HG02973 (cell line): ENCODE results near the gene AMFR.

Experiments
- ATAC-seq: cut with Tn5 transposase; IDR thresholded peaks from one replicate; pipeline ENCODE4 v1.9.1; 2021; ENCODE audit warnings: moderate library complexity; ENCODE audit not compliant: unreplicated experiment

The AMFR gene

GRCh38 chr16:56424404-56424764, 961 bp downstream of the AMFR start:
- ATAC-seq: no peak

DNA sequence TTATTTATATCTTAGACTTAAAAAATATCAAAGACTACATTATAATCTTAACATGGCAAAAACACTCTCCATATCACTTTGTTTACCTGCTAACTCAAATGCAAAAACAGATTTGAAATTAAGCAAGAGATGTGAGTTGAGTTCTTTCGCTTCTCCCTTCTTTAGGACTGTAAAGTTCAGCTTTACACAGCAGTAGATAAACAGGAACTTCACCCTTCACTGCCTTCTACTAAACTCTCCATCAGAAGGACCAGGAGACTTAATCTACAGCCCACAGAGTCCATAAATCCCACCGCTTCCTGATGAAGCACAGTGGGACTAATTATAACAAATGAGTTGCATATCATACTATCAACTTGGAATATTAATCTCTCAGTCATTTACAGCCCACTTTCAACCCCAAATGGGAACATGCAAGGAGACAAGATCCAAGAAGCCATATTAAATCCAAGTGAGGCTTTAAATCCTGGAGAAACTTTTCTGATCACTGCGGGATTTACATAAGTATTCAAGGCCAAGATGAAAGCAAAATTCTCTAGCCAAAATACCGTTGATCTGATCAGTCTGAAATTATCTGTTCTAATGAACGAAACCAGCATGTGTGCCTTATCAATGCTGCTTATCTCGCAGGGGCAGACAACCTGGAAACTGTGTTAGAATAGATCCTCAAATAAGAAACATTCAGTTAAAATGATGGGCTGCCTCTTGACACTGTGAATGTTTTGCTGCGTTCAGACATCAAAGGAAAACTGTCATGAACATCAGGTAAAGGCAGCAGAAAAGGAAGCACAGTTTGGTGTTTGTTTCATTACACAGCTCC, 1.6 kb downstream of the AMFR start:
- ATAC-seq: no peak

DNA sequence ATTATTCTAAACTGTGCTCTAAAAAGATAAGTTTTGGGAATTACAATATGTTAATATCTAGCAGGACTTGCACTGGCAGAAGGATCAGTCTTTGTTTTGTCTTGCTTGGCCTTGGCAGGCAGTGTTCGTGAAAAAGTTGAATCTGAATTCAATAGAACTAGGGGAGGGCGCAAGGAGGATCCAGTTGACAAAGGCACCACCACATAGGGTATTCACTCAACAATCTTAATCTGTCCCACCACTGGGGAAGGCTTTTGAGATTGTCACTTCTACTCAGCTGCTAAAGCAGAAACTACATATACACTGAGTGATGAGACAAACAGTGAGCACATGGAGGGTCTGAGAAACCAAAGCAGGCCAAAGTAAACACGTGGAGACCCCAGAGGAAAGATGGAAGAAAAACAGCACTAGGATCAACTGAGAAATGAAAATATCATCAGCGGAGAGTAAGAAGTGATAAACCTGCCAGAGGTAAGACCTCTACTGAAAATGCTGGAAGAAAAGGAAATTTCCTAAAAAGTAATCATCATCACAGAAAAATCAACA, 2.4 kb downstream of the AMFR start:
- no peak for ATAC-seq

- ATAC-seq: no peak
Measured at GRCh38 chr16:56421976-56422669, 3.2 kb downstream of the AMFR start.

DNA sequence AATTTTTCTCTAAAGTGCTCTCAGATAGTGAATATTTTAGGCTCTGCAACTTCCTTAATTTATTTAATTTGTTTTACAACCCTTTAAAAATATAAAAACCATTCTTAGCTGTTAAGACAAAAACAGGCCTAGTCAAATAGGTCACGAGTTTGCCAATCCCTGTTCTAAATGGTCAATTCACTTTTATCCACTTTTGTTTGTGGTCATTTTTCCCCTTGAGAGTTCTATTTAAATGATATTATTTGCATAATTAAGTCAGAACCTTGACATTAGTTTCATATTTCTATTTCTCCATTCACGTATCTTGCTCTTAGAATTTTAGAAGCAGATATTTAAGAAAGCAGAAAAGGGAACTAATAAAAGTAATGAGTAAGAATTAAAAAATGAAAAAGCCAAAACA, 4.0 kb downstream of the AMFR start:
- ATAC-seq: no peak

DNA sequence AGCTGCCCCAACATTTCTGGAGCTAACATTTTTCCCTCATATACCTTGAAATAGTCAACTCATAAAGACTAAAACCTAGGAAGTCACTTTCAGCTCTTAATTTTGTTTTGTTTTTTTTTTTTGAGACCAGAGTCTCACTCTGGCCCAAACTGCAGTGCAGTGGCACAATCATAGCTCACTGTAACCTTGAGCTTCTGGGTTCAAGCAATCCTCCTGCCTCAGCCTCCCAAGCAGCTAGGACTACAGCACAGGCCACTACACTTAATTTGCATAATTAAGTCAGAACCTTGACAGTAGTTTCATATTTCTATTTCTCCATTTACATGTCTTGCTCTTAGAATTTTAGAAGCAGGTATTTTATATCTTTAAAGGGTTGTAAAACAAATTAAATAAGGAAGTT, 4.7 kb downstream of the AMFR start:
- ATAC-seq: no peak

GRCh38 chr16:56419740-56420548, 5.4 kb downstream of the AMFR start:
- no peak for ATAC-seq

DNA sequence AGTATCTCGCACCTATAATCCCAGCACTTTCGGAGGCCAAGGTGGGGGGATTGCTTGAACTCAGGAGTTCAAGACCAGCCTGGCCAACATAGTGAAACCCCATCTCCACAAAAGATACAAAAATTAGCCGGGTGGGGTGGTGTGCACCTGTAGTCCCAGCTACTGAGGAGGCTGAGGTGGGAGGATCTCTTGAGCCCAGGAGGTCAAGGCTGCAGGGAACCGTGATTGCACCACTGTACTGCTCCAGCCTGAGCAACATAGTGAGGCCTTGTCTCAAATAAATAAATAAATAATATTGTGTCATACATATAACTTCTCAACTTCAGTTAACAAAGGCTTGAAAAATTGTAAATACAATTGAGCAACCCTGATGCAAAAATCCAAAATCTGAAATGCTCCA, 8.2 kb downstream of the AMFR start:
- no peak for ATAC-seq

- ATAC-seq: no peak
Measured at GRCh38 chr16:56415875-56416274, 9.5 kb downstream of the AMFR start.

GRCh38 chr16:56414366-56414765, 11.0 kb downstream of the AMFR start:
- ATAC-seq: no peak

DNA sequence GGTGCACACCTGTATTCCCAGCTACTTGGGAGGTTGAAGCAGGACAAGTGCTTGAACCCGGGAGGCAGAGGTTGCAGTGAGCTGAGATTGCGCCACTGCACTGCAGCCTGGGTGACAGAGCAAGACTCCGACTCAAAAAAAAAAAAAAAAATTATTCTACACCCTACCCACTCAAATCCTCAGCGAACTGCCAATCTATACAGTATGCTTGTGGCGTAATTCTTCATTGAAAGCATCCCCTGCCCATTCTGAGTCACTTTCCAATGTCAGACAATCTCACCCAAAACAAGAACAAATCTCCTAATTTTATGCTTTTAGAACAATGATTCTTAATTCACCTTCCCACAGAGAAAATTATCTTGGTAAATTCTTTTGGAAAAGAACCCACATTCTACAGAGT, 12.0 kb downstream of the AMFR start:
- no peak for ATAC-seq

DNA sequence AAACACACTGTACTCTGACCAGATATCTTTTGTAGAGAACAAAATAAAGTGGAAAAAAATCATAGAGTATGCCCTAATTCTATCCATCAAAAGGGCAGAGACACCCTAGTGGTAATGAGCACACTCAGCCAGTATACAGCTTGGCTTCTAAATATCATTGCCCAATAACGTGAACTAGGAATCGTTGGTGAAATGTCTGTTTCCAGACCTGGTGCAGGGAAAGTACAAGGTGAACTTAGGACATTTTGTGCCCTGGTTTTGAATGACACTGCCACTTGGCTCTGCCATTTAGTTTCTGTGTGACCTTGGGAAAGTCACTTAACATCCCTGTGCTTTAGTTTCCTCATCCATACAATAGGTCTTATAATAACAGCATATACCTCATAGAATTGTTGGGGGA, 13.7 kb downstream of the AMFR start:
- no peak for ATAC-seq

GRCh38 chr16:56411123-56411522, 14.2 kb downstream of the AMFR start:
- ATAC-seq: no peak

DNA sequence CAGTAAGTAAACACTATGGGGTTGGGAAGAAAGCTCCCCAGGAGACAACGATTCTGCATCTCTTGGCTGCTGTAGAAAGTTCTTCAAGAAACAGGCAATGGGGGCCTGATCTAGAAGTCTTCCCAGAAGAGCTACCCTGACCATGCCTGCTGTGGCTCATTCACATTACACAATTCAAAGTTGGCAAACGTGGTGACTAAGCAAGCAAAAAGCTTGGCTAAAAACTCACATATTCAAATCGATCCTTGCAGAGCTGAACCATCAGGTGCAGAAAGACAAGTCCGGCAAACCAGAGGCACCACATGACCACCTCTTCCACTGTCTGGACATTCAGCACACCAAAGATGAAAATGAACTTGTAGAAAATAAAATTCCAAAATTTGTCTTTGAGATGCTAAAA, 16.1 kb downstream of the AMFR start:
- no peak for ATAC-seq

GRCh38 chr16:56408379-56409098, 16.8 kb downstream of the AMFR start:
- ATAC-seq: no peak

- ATAC-seq: no peak
Measured at GRCh38 chr16:56405977-56406672, 19.2 kb downstream of the AMFR start.

DNA sequence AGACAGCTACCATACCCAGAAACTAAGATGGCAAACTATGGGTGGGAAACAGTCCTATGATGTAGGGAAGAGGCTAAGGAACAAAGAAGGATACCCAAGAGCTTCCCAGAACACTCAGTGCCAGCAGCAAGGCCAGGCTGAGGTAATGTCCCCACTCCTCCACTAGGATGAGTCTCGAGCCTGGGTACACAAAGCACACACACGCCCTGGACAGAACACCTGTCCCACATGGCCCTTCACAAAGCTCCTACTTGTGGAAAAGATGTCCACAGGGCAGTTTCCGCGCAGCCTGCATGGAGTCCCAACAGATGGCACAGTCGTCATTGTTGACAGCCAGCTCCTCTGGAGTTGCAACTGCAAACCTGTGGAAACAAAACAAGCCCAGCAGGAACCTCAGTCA, 23.9 kb downstream of the AMFR start:
- no peak for ATAC-seq

GRCh38 chr16:56400458-56400857, 24.9 kb downstream of the AMFR start:
- ATAC-seq: no peak

GRCh38 chr16:56399486-56399885, 25.9 kb downstream of the AMFR start:
- ATAC-seq: no peak

- ATAC-seq: no peak
Measured at GRCh38 chr16:56399047-56399446, 26.3 kb downstream of the AMFR start.
